ENCODE results near the gene ZNF823.
"Not testable (repeated sequence)": the region's sequence is repeated elsewhere in the genome, so short reads cannot be mapped to it uniquely, and the experiment has no call there.

Gene ZNF823

DNA sequence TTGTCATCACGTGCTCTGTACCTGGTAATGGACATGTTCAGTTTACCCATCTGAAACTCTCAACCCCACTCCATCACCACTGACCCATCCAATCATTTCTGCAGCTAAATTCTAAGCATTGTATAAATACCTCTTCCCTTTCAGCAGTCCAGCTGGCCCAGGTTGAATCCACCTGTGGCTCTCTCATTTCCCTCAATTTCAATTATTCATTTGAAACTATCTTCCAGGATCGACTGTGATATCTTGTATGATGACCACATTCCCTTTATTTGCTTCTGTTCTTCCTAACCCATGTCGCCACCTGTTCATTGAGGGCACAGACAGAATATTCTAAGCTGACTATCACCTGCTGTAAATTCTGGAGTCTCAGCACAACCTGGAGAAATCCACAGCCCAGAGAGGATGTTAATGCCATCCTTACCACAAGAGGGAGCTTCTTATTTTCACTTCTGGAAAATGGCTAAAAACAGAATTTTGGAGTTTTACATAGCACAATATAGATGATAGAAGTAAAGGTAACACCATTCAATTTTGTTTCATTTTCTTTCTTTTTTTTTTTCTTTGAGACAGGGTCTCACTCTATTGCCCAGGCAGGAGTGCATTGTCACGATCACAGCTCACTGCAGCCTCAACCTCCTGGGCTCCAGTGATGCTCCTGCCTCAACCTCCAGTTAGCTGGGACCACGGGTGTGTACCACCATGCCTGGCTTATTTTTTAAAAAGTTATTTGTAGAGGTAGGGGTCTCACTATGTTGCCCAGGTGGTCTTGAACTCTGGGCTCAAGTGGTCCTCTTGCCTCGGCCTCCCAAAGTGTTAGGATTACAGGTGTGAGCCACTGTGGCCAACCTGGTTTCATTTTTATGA lies 38.6 kb downstream of the ZNF823 start:
- Mint-ChIP-seq H3K4me3 (no peak overlapping the region), H3K4me1 (peaks cover 4% of the 10 kb centered on the region), H3K9me3 (no peaks in the 10 kb centered on the region), H3K36me3 (no peaks in the 10 kb centered on the region), H3K27me3 (peaks cover 5% of the 10 kb centered on the region), H3K27ac (no peak overlapping the region)

DNA sequence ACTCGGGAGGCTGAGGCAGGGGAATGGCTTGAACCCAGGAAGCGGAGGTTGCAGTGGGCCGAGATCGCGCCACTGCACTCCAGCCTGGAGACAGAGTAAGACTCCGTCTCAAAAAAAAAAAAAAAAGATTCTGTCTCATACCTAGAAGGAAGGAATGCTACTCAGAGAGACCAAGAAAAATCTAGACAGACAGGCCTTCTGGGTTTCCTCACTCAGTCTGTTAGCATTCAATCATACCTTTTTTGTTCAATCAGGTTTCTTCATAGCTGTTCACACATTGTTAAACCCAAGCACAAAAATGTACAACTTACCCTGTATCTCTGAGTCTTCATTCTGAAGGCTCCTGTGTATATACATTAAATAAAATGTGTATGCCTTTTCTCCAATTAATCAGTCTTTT lies 40.5 kb downstream of the ZNF823 start:
- Mint-ChIP-seq H3K4me3 (no peak overlapping the region), H3K9me3 (no peaks in the 10 kb centered on the region), H3K27me3 (peaks cover 19% of the 10 kb centered on the region), H3K36me3 (peaks cover 2% of the 10 kb centered on the region), H3K4me1 (peaks cover 15% of the 10 kb centered on the region), H3K27ac (no peak overlapping the region)

- no peak overlapping the region for H3K27ac Mint-ChIP-seq
- H3K9me3 Mint-ChIP-seq: no peaks in the 10 kb centered on the region
- H3K27me3 Mint-ChIP-seq: peaks cover 22% of the 10 kb centered on the region
- H3K4me1 Mint-ChIP-seq: peaks cover 15% of the 10 kb centered on the region
- H3K36me3 Mint-ChIP-seq: peaks cover 2% of the 10 kb centered on the region
- no peak overlapping the region for H3K4me3 Mint-ChIP-seq
These were observed 41.4 kb downstream of the ZNF823 start for GRCh38 chr19:11697284-11697855.

- Mint-ChIP-seq H3K36me3 (peaks cover 2% of the 10 kb centered on the region), H3K27ac (no peak overlapping the region), H3K9me3 (no peaks in the 10 kb centered on the region), H3K4me1 (peaks cover 12% of the 10 kb centered on the region), H3K27me3 (peaks cover 26% of the 10 kb centered on the region), H3K4me3 (peak overlapping the region; percentile 98)
These were observed 44.0 kb downstream of the ZNF823 start for GRCh38 chr19:11694533-11695439.

GRCh38 chr19:11693505-11694499 lies 44.9 kb downstream of the ZNF823 start:
- Mint-ChIP-seq H3K27ac (no peak overlapping the region), H3K4me1 (peaks cover 12% of the 10 kb centered on the region), H3K4me3 (peak overlapping the region; percentile 98), H3K27me3 (peaks cover 28% of the 10 kb centered on the region), H3K36me3 (peaks cover 3% of the 10 kb centered on the region), H3K9me3 (no peaks in the 10 kb centered on the region)

GRCh38 chr19:11692127-11692790 lies 46.5 kb downstream of the ZNF823 start:
- Mint-ChIP-seq H3K27ac (no peak overlapping the region), H3K27me3 (peaks cover 29% of the 10 kb centered on the region), H3K4me1 (peaks cover 12% of the 10 kb centered on the region), H3K9me3 (peaks cover 3% of the 10 kb centered on the region), H3K36me3 (peaks cover 3% of the 10 kb centered on the region), H3K4me3 (no peak overlapping the region)

DNA sequence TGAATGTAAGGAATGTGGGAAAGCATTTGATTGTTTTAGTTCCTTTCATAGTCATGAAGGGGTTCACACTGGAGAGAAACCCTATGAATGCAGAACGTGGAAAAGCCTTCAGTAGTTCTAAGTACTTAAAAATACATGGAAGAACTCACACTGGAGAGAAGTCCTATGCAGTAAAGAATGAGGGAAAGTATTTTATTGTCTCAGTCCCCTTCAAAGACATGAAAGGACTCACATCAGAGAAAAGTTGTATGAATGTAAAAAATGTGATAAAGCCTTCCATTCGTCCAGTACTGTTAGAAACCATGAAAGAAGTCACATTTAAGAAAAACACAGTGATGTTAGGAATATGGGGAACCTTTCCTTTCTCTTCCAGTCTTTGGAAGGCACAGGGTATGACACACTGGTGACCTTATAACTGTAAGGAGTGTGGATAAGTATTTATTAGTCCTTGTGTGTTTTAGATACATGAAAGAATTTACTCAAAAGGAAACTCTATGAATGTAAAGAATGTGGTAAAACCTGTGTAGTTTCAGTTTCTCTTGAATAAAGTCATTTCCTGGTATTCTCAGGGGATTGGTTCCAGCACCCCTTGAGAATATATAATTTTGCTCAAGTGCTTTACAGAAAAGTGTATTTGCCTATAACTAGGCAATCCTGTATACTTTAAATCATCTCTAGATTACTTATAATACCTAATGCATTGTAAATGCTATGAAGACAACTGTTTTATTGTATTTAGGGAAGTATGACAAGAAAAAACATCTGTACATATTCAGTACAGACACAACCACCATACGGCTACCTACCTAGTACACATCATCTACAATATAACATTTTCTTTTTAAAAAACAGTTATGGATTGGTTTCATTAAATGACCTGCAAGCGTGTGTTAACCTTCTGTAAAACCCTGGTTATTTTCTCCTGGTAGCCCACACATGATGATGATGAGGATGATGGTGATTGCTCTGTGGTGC lies 52.8 kb downstream of the ZNF823 start:
- no peak overlapping the region for H3K4me3 Mint-ChIP-seq
- peaks cover 1% of the 10 kb centered on the region for H3K36me3 Mint-ChIP-seq
- H3K4me1 Mint-ChIP-seq: no peaks in the 10 kb centered on the region
- no peak overlapping the region for H3K27ac Mint-ChIP-seq
- peaks cover 7% of the 10 kb centered on the region for H3K27me3 Mint-ChIP-seq
- H3K9me3 Mint-ChIP-seq: peaks cover 21% of the 10 kb centered on the region

- Mint-ChIP-seq H3K27me3 (peaks cover 7% of the 10 kb centered on the region), H3K36me3 (peaks cover 4% of the 10 kb centered on the region), H3K4me1 (no peaks in the 10 kb centered on the region), H3K4me3 (no peak overlapping the region), H3K9me3 (peaks cover 24% of the 10 kb centered on the region), H3K27ac (no peak overlapping the region)
These were observed 53.6 kb downstream of the ZNF823 start for GRCh38 chr19:11684987-11685675.

DNA sequence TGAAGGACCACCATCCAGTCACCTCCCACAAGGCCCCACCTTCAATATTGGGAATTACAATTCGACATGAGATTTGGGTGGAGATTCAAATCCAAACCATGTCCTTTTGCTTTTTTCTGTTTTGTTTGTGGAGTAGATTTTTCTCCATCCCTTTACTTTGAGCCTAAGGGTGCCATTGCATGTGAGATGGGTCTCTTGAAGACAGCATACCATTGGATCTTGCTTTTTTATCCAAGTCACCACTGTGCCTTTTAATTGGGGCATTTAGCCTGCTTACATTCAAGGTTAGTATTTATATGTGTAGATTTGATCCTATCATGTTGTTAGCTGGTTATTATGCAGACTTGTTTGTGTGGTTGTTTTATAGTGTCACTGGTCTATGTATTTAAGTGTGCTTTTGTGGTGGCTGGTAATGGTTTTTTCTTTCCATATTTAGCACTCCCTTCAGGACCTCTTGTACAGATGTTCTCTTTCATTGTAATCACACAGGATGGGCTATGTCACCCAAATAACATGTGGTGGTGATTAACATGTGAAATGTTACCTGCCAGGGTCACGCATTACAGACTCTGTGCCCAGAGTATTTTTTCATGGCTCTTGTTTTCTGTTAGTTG lies 58.0 kb downstream of the ZNF823 start:
- no peak overlapping the region for H3K27ac Mint-ChIP-seq
- no peaks in the 10 kb centered on the region for H3K4me1 Mint-ChIP-seq
- no peak overlapping the region for H3K4me3 Mint-ChIP-seq
- H3K27me3 Mint-ChIP-seq: peaks cover 10% of the 10 kb centered on the region
- peaks cover 14% of the 10 kb centered on the region for H3K9me3 Mint-ChIP-seq
- H3K36me3 Mint-ChIP-seq: peaks cover 6% of the 10 kb centered on the region

DNA sequence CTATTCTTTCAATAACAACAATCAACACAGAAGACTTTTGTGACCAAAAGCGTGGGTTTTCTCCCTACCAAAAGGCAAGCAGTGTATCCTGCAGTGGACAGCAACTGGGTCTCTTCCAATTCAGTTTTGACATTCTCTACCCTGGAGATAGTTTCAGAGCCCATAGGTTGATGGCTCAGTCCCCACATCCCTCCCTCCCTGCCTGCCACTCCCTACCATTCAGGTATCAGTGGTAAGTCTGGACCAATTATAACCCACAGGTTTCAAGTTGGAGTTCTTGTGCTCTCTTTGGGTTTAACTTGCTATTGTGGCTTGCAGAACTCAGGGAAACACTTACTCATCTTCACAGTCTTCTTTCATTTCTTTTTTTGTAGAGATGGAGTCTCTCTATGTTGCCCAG lies 60.2 kb downstream of the ZNF823 start:
- Mint-ChIP-seq H3K27me3 (peaks cover 22% of the 10 kb centered on the region), H3K9me3 (peaks cover 10% of the 10 kb centered on the region), H3K27ac (no peak overlapping the region), H3K36me3 (peaks cover 6% of the 10 kb centered on the region), H3K4me1 (peaks cover 5% of the 10 kb centered on the region), H3K4me3 (no peak overlapping the region)

- not testable (repeated sequence) for H3K27ac Mint-ChIP-seq, H3K4me3 Mint-ChIP-seq, H3K9me3 Mint-ChIP-seq, H3K36me3 Mint-ChIP-seq, H3K4me1 Mint-ChIP-seq
- H3K27me3 Mint-ChIP-seq: peaks cover 24% of the 10 kb centered on the region
These were observed 61.8 kb downstream of the ZNF823 start for GRCh38 chr19:11676661-11677600.

DNA sequence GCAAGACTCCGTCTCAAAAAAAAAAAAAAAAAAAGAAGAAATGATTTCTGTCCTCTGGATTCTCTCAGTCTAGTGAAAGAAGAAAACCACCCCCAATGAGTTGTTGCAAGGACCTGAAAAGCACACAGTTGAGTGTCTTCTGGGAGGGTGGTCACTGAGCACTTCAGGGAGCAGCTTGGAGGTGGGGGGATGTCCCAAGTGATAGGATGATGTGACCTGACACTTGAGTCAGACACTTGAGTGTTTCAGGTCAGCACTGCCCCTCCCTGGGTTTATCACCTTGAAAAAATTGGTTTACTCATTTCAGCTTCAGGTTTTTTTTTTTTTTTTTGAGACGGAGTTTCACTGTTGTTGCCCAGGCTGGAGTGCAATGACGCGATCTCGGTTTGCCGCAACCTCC lies 63.2 kb downstream of the ZNF823 start:
- no peak overlapping the region for H3K27ac Mint-ChIP-seq
- peaks cover 8% of the 10 kb centered on the region for H3K36me3 Mint-ChIP-seq
- H3K4me3 Mint-ChIP-seq: no peak overlapping the region
- H3K27me3 Mint-ChIP-seq: peaks cover 20% of the 10 kb centered on the region
- peaks cover 6% of the 10 kb centered on the region for H3K4me1 Mint-ChIP-seq
- peaks cover 7% of the 10 kb centered on the region for H3K9me3 Mint-ChIP-seq

Measured in activated naive CD4-positive, alpha-beta T cell treated with anti-CD3 and anti-CD28 coated beads, Interleukin-2, amount 50 U/mL, for 24 hours (primary cell).